ENCODE measurements around the gene KIAA1755. TPM values are rescaled to one million over a fixed set of nuclear protein-coding genes. Genes with fewer than 3 reads are reported as not detected.

KIAA1755 gene
- total RNA-seq, 6 experiments from 2014 or later = 0.06 to 2.7 (median 1.5) TPM

DNA sequence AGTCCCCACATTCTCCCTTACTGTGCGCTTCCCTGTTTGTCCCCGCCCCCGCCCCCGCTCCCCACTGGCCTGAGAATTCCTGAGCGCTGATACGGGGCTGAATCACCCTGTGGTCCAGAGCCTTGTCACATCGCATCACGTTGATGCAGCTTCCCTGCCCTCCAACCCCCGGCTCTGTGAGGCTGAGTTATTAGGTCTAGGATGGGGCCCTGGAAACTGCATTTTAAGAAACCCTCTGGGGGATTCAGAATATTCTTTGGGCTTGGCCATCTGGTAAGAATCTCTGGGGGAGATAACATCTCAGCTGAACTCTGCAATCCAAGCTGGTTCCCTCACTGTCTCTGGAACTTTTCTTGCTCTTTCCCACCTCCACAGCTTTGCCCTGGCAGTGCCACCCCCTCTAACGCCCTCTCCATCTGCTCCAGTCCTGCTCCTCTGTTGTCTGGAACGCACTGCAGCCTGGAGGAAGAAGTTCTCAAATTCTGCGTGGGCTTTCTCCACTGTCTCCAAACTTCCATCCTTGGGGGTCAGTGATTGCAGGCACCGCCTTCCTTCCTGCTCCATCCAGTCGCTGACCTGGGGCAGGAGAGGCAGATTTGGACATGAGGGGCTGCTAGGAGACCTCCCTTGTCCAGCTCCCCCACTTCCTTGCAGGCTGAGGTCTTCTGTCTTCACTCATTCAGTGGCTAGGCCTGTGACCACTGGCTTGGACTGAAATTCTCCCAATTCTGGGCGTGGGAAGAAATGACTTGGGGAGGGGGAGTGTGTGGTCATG lies 42.6 kb downstream of the KIAA1755 start:
- Histone ChIP-seq H3K36me3 (no peaks in the 10 kb centered on the region), H3K4me1 (peaks cover 0 to 5% (median 0%) of the 10 kb centered on the region in 4 donors), H3K4me3 (no peak overlapping the region), H3K9me3 (no peaks in the 10 kb centered on the region), H3K27me3 (no peaks in the 10 kb centered on the region), H3K27ac (no peak overlapping the region)
- intact Hi-C loops (cut with DNase I) = loop anchor here in 1 of 2 donors (5.0 kb wide), 1 partner anchor 41 kb away; no protein-coding TSS in a partner anchor
- DNase-seq (no peak), ATAC-seq (no peak)
- TF ChIP-seq CTCF (IDR thresholded peaks at IDR 0.05) (no peak), POLR2A (IDR thresholded peaks at IDR 0.05) (no peak)
- 68% methylated on average over 10 of the region's 15 CpGs for WGBS (ENCODE audit: insufficient coverage, low coverage, low lambda C conversion rate, missing lambda C conversion rate)

DNA sequence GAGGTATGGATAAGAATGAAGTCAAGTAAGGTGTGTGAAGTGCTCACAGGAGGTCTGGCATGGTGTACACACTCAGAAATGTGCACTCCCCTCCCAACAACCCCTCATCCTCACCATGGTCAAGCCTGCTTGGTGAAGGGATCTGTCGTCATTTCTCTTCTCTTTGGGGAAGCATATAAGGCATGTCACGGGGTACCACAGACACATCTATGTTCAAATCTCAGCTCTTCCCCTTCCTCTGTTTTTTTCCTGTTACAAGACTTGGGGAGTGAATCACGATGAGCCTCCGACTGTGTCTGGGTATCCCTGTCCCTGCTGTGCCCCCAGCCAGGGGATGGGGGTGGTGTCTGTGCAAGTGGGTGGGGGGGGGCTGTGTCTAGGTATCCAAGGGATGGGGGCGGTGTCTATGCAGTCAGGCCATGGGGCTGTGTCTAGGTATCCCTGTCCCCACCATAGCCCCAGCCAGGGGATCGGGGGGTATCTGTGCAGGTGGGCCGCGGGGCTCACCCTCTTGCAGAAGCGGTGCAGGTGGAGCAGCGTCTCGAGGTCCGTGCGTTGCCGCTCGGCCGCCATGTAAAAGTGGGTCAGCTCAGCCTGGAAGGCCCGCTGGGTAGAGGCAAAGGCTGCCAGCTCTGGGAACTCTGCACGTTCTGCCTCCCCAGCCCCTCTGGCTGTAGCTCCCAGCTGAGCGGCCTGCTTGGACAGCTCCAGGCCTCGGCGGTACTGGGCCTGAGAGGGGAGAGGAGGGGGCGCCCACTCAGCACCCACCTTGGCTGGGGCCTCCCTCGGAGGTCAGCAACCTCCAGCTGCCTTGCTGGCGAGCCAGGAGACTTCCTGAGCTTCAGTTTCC lies 43.6 kb downstream of the KIAA1755 start:
- no peak for DNase-seq
- Histone ChIP-seq H3K27ac (no peak overlapping the region), H3K4me1 (peaks cover 0 to 5% (median 0%) of the 10 kb centered on the region in 4 donors), H3K36me3 (no peaks in the 10 kb centered on the region), H3K4me3 (no peak overlapping the region), H3K27me3 (no peaks in the 10 kb centered on the region), H3K9me3 (no peaks in the 10 kb centered on the region)
- WGBS (ENCODE audit: insufficient coverage, low coverage, low lambda C conversion rate, missing lambda C conversion rate) = 40% methylated on average over 1 of the region's 24 CpGs
- intact Hi-C loops (cut with DNase I) = loop anchor here in 1 of 2 donors (5.0 kb wide), 1 partner anchor 40 kb away; no protein-coding TSS in a partner anchor
- no peak for TF ChIP-seq CTCF (IDR thresholded peaks at IDR 0.05)
- ATAC-seq = no peak

DNA sequence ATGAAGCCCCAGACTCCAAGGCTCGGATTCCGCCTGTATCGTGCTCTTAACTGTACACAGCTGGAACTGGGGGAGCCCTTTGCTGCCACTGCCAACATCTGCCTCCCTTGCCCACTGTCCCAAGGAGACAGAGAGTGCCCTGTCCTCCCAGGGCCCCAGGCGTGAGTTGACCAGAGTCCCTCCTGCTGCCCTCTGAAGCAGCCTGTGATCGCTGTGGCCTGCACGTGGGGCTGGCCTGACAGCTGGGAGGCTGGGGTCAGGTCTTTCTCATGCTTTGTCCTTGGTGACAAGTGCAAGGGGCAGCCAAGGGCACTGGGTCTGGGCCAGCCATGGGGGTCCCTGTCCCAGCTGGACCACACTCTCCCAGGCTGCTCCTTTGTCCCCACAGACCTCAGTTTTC lies 44.3 kb downstream of the KIAA1755 start:
- ATAC-seq (no peak), DNase-seq (no peak)
- TF ChIP-seq CTCF (IDR thresholded peaks at IDR 0.05) (no peak), POLR2A (IDR thresholded peaks at IDR 0.05) (no peak)
- intact Hi-C loops (cut with DNase I) = loop anchor here in 1 of 2 donors (5.0 kb wide), 1 partner anchor 39 kb away; no protein-coding TSS in a partner anchor
- 61% methylated on average over 3 of the region's 6 CpGs for WGBS (ENCODE audit: insufficient coverage, low coverage, low lambda C conversion rate, missing lambda C conversion rate)
- Histone ChIP-seq H3K4me3 (no peak overlapping the region), H3K27me3 (no peaks in the 10 kb centered on the region), H3K9me3 (no peaks in the 10 kb centered on the region), H3K36me3 (no peaks in the 10 kb centered on the region), H3K4me1 (peaks cover 0 to 5% (median 0%) of the 10 kb centered on the region in 4 donors), H3K27ac (no peak overlapping the region)

DNA sequence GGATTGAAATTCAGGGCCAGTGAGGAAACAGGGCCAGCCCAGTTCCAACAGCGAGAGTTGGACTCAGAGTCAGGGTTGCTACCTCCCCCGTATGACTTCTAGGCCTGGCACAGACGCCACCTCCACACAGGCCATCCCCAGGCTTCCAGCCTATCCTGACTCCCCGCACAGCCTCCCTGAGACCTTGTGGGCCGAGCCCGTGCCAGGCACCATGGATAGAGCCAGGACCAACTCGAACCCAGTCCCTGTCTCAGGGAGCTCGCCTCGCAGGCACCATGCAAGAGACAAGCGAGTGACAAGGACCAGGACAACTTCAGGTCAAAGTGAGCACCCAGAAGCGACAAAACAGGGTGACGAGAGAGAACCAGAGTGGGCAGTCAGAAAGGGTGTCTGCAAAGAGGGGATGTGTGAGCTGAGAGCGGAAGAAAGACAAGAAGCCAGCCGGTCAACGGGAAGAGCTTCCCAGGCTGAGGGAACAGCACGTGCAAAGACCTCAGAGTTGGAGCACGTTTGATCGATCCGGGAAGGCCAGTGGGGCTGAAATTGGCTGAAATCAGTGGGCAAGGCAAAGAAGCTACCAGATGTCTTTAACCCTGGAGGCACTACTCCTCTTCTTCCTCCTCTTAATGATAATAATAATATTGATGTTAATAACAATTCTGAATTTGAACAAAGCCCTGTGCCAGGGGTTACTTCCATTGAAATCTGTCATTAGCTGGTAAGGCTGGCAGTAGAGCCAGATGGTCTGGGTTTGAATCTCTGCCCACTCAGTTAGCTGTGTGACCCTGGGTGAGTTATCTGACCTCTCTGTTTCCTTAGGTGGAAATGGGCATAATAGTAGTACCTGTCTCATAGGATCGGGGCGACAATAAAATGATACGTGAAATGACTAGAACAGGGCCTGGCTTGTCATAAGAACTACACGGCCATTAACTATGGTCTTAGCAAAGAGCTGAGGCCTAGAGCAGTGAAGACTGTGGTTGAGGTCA lies 45.0 kb downstream of the KIAA1755 start:
- no peak for DNase-seq
- no peak overlapping the region for H3K27ac ChIP-seq
- no peaks in the 10 kb centered on the region for H3K4me1 ChIP-seq
- intact Hi-C loops (cut with DNase I) = loop anchor here in 1 of 2 donors (5.0 kb wide), 1 partner anchor 38 kb away; no protein-coding TSS in a partner anchor
- WGBS (ENCODE audit: insufficient coverage, low coverage, low lambda C conversion rate, missing lambda C conversion rate) = 84% methylated on average over 22 of the region's 23 CpGs
- no peaks in the 10 kb centered on the region for H3K27me3 ChIP-seq
- no peak for TF ChIP-seq POLR2A (IDR thresholded peaks at IDR 0.05)
- no peak for TF ChIP-seq CTCF (IDR thresholded peaks at IDR 0.05)
- H3K36me3 ChIP-seq = no peaks in the 10 kb centered on the region
- no peaks in the 10 kb centered on the region for H3K9me3 ChIP-seq
- no peak overlapping the region for H3K4me3 ChIP-seq
- no peak for ATAC-seq
